Esophagus (tissue), 2 donors: Measurements from ENCODE around the gene PCK2. TPM values are rescaled to one million over a fixed set of nuclear protein-coding genes. Genes with fewer than 3 reads are reported as not detected.

Experiments used
- H3K27ac ChIP-seq, 2 donors: one replicate each; pipeline ENCODE4 v1.5.1; 2013; ENCODE audit warnings: low read depth in 2 of 2, mild to moderate bottlenecking in 2 of 2, inconsistent platforms in 1 of 2, low read length in 1 of 2, moderate library complexity in 1 of 2
- H3K27me3 ChIP-seq, 2 donors: one replicate each; pipeline ENCODE4 v1.6.1; 2013; ENCODE audit warnings: low read length in 2 of 2, control low read depth in 1 of 2, mild to moderate bottlenecking in 1 of 2; ENCODE audit not compliant: insufficient read depth in 2 of 2, control insufficient read depth in 1 of 2
- H3K36me3 ChIP-seq, 2 donors: one replicate each; pipeline ENCODE4 v1.6.1; 2013; ENCODE audit warnings: low read length in 1 of 2; ENCODE audit not compliant: control insufficient read depth in 2 of 2, insufficient read depth in 2 of 2
- H3K4me1 ChIP-seq, 2 donors: one replicate each; pipeline ENCODE4 v1.6.1; 2013; ENCODE audit warnings: low read length in 1 of 2; ENCODE audit not compliant: control insufficient read depth in 2 of 2, insufficient read depth in 2 of 2
- H3K4me3 ChIP-seq, 2 donors: one replicate each; pipeline ENCODE4 v1.5.1; 2013; ENCODE audit warnings: low read length in 2 of 2, mild to moderate bottlenecking in 2 of 2, low read depth in 1 of 2, moderate library complexity in 1 of 2
- H3K9me3 ChIP-seq, 2 donors: one replicate each; pipeline ENCODE4 v1.6.1; 2013; ENCODE audit warnings: mild to moderate bottlenecking in 2 of 2, low read depth in 1 of 2, low read length in 1 of 2, moderate library complexity in 1 of 2; ENCODE audit not compliant: control insufficient read depth in 2 of 2, insufficient read depth in 1 of 2
- WGBS, 2 donors: extraction: QIAGEN DNeasy Blood & Tissue Kit; methylation state at CpG; one replicate each; pipeline ENCODE4 v1.1.7; 2013; 5-methylcytosine and 5-hydroxymethylcytosine counted together
- polyA plus RNA-seq, 2 donors: library from polyadenylated mRNA; stranded (reverse); fragments of 200-250 nt; gene quantifications; one replicate each; pipeline ENCODE4 v1.2.3, GENCODE V29; 2013
- donor health status: healthy with polysubstance abuse.
- donor health status: Bipolar disorder and iron deficiency.

PCK2 gene
- polyA plus RNA-seq, 2 donors, result 10.1 to 29.2 TPM

GRCh38 chr14:24123424-24124417 lies 29.6 kb downstream of the PCK2 start:
- 83 to 84% methylated on average over 9 of the region's 9 CpGs for WGBS, 2 donors
- Histone ChIP-seq H3K36me3 (peaks cover 14 to 30% of the 10 kb centered on the region in 2 donors), H3K4me3 (no peak overlapping the region), H3K27ac (no peak overlapping the region), H3K4me1 (no peaks in the 10 kb centered on the region), H3K9me3 (no peaks in the 10 kb centered on the region), H3K27me3 (no peaks in the 10 kb centered on the region)

- Histone ChIP-seq H3K4me3 (no peak overlapping the region), H3K9me3 (no peaks in the 10 kb centered on the region), H3K36me3 (peaks cover 8 to 11% of the 10 kb centered on the region in 2 donors), H3K4me1 (peaks cover 0 to 5% of the 10 kb centered on the region in 2 donors), H3K27me3 (no peaks in the 10 kb centered on the region), H3K27ac (no peak overlapping the region)
Observed at GRCh38 chr14:24126939-24127338, 32.8 kb downstream of the PCK2 start.

GRCh38 chr14:24127673-24128072 lies 33.6 kb downstream of the PCK2 start:
- 80 to 95% methylated on average over 2 of the region's 2 CpGs for WGBS, 2 donors
- Histone ChIP-seq H3K4me3 (no peak overlapping the region), H3K4me1 (peaks cover 0 to 5% of the 10 kb centered on the region in 2 donors), H3K27me3 (no peaks in the 10 kb centered on the region), H3K36me3 (peaks cover 6 to 10% of the 10 kb centered on the region in 2 donors), H3K27ac (no peak overlapping the region), H3K9me3 (no peaks in the 10 kb centered on the region)

- peaks cover 0 to 5% of the 10 kb centered on the region in 2 donors for H3K4me1 ChIP-seq
- H3K27ac ChIP-seq, result no peak overlapping the region
- H3K27me3 ChIP-seq, result no peaks in the 10 kb centered on the region
- H3K4me3 ChIP-seq, result no peak overlapping the region
- no peaks in the 10 kb centered on the region for H3K9me3 ChIP-seq
- 90 to 94% methylated on average over 8 of the region's 8 CpGs for WGBS, 2 donors
- H3K36me3 ChIP-seq, result no peaks in the 10 kb centered on the region
Observed at GRCh38 chr14:24129410-24129998, 35.4 kb downstream of the PCK2 start.

GRCh38 chr14:24130380-24130716 lies 36.2 kb downstream of the PCK2 start, which contains the start of gene FITM1:
TSS of gene FITM1 (plus strand) at chr14:24130659. CDS start at chr14:24131564, 905 bp downstream.
- WGBS, 2 donors, result 91 to 93% methylated on average over 5 of the region's 5 CpGs
- Histone ChIP-seq H3K27me3 (no peaks in the 10 kb centered on the region), H3K4me3 (no peak within 1 kb of the TSS), H3K36me3 (no peaks in the 10 kb centered on the region), H3K4me1 (peaks cover 0 to 5% of the 10 kb centered on the region in 2 donors), H3K9me3 (no peaks in the 10 kb centered on the region), H3K27ac (no peak within 1 kb of the TSS)

GRCh38 chr14:24130717-24131548 lies 36.8 kb downstream of the PCK2 start:
- Histone ChIP-seq H3K36me3 (no peaks in the 10 kb centered on the region), H3K4me1 (peaks cover 0 to 5% of the 10 kb centered on the region in 2 donors), H3K9me3 (no peaks in the 10 kb centered on the region), H3K27me3 (no peaks in the 10 kb centered on the region), H3K4me3 (no peak overlapping the region), H3K27ac (no peak overlapping the region)
- 55 to 67% methylated on average over 7 of the region's 7 CpGs for WGBS, 2 donors

- Histone ChIP-seq H3K4me1 (peaks cover under 1 to 5% of the 10 kb centered on the region in 2 donors), H3K27ac (no peak overlapping the region), H3K36me3 (no peaks in the 10 kb centered on the region), H3K9me3 (no peaks in the 10 kb centered on the region), H3K27me3 (no peaks in the 10 kb centered on the region), H3K4me3 (no peak overlapping the region)
- 75 to 86% methylated on average over 15 of the region's 15 CpGs for WGBS, 2 donors
Observed at GRCh38 chr14:24131549-24131966, 37.4 kb downstream of the PCK2 start.

- Histone ChIP-seq H3K4me3 (no peak overlapping the region), H3K27ac (no peak overlapping the region), H3K27me3 (no peaks in the 10 kb centered on the region), H3K9me3 (no peaks in the 10 kb centered on the region), H3K36me3 (no peaks in the 10 kb centered on the region), H3K4me1 (peaks cover 5 to 7% of the 10 kb centered on the region in 2 donors)
- WGBS, 2 donors, result 52 to 58% methylated on average over 24 of the region's 24 CpGs
Observed at GRCh38 chr14:24132061-24132685, 38.1 kb downstream of the PCK2 start.

- Histone ChIP-seq H3K4me1 (peaks cover 5 to 13% of the 10 kb centered on the region in 2 donors), H3K9me3 (no peaks in the 10 kb centered on the region), H3K4me3 (no peak overlapping the region), H3K27ac (no peak overlapping the region), H3K36me3 (peaks cover 0 to 5% of the 10 kb centered on the region in 2 donors), H3K27me3 (no peaks in the 10 kb centered on the region)
- 92 to 97% methylated on average over 2 of the region's 2 CpGs for WGBS, 2 donors
Observed at GRCh38 chr14:24132976-24133375, 38.9 kb downstream of the PCK2 start.
